HepG2 (cell line): ENCODE results near the gene NEK11. TPM values are rescaled to one million over a fixed set of nuclear protein-coding genes. Genes with fewer than 3 reads are reported as not detected.
A peak's percentile ranks its signal among the peaks of the same experiment; 100 is the strongest.

Experiments
- ATF3 ChIP-seq: sonication (generic); formaldehyde crosslinking; IDR thresholded peaks from 2 replicates; pipeline ENCODE4 v1.4.0; 2020; ENCODE audit warnings: missing genetic modification reagents
- E2F2 ChIP-seq: sonication (generic); formaldehyde crosslinking; IDR thresholded peaks from 2 replicates; pipeline ENCODE4 v1.4.0; 2020; ENCODE audit warnings: missing genetic modification reagents, borderline replicate concordance
- FOXA3 ChIP-seq: IDR thresholded peaks from 2 replicates; pipeline ENCODE4 v1.6.1; 2016; ENCODE audit warnings: missing genetic modification reagents, missing compliant biosample characterization
- GLI4 ChIP-seq: sonication (generic); formaldehyde crosslinking; IDR thresholded peaks from 2 replicates; pipeline ENCODE4 v1.5.1; 2020; ENCODE audit warnings: missing genetic modification reagents, mild to moderate bottlenecking, moderate library complexity, borderline replicate concordance
- HMGXB4 ChIP-seq, 2 experiments: sonication (generic) in 1 of 2; formaldehyde crosslinking in 1 of 2; IDR thresholded peaks; 2 replicates each; pipeline versions ENCODE4 v1.4.0 to v1.6.1; 2018 to 2020; ENCODE audit warnings: missing genetic modification reagents in 2 of 2, borderline replicate concordance in 1 of 2, low read depth in 1 of 2, mild to moderate bottlenecking in 1 of 2, missing biosample characterization in 1 of 2
- KDM4B ChIP-seq: sonication (generic); formaldehyde crosslinking; IDR thresholded peaks from 2 replicates; pipeline ENCODE4 v1.4.0; 2020; ENCODE audit warnings: missing genetic modification reagents
- NR1H2 ChIP-seq: sonication (generic); formaldehyde crosslinking; IDR thresholded peaks from 2 replicates; pipeline ENCODE4 v1.8.1; 2022; ENCODE audit warnings: low read depth, missing genetic modification reagents, borderline replicate concordance
- PLSCR1 ChIP-seq: sonication (generic); formaldehyde crosslinking; IDR thresholded peaks from 2 replicates; pipeline ENCODE4 v1.5.0; 2020; ENCODE audit warnings: missing genetic modification reagents, mild to moderate bottlenecking, borderline replicate concordance
- RBFOX2 ChIP-seq: fragments of 200-400 bp; formaldehyde crosslinking; IDR thresholded peaks from 2 replicates; pipeline ENCODE4 v1.6.1; 2017; ENCODE audit warnings: low read depth, mild to moderate bottlenecking, low read length
- XBP1 ChIP-seq: sonication (generic); formaldehyde crosslinking; IDR thresholded peaks from 2 replicates; pipeline ENCODE4 v1.5.0; 2020; ENCODE audit warnings: missing genetic modification reagents
- ZBTB26 ChIP-seq: IDR thresholded peaks from 2 replicates; pipeline ENCODE4 v1.6.1; 2016; ENCODE audit warnings: missing compliant biosample characterization, missing genetic modification reagents, borderline replicate concordance
- ZMYM3 ChIP-seq: sonication (generic); formaldehyde crosslinking; IDR thresholded peaks from 2 replicates; pipeline ENCODE4 v1.5.1; 2020; ENCODE audit warnings: mild to moderate bottlenecking, missing genetic modification reagents
- ZNF143 ChIP-seq: sonication (generic); formaldehyde crosslinking; IDR thresholded peaks from 2 replicates; pipeline ENCODE4 v1.4.0; 2020; ENCODE audit warnings: missing genetic modification reagents
- ZNF264 ChIP-seq: sonication (generic); formaldehyde crosslinking; IDR thresholded peaks from 2 replicates; pipeline ENCODE4 v1.4.0; 2020; ENCODE audit warnings: missing genetic modification reagents
- ZNF33B ChIP-seq: sonication (generic); formaldehyde crosslinking; IDR thresholded peaks from 2 replicates; pipeline ENCODE4 v1.5.1; 2020; ENCODE audit warnings: mild to moderate bottlenecking, missing genetic modification reagents
- ZNF468 ChIP-seq: sonication (generic); formaldehyde crosslinking; IDR thresholded peaks from 2 replicates; pipeline ENCODE4 v1.8.0; 2022; ENCODE audit warnings: mild to moderate bottlenecking, moderate library complexity, missing genetic modification reagents
- ZNF546 ChIP-seq: sonication (generic); formaldehyde crosslinking; conservative IDR thresholded peaks from 2 replicates; pipeline ENCODE4 v1.8.1; 2023; ENCODE audit warnings: mild to moderate bottlenecking, missing genetic modification reagents
- ZNF580 ChIP-seq: IDR thresholded peaks from 2 replicates; pipeline ENCODE4 v1.6.1; 2016; ENCODE audit warnings: low read depth, borderline replicate concordance
- ZNF780A ChIP-seq: sonication (generic); formaldehyde crosslinking; IDR thresholded peaks from 2 replicates; pipeline ENCODE4 v1.8.0; 2022; ENCODE audit warnings: mild to moderate bottlenecking, missing genetic modification reagents, moderate library complexity
- ZNF792 ChIP-seq: IDR thresholded peaks from 2 replicates; pipeline ENCODE4 v1.6.1; 2016
- ZNF850 ChIP-seq: sonication (generic); formaldehyde crosslinking; conservative IDR thresholded peaks from 2 replicates; pipeline ENCODE4 v1.9.0; 2021; ENCODE audit warnings: mild to moderate bottlenecking, missing genetic modification reagents
- ZSCAN31 ChIP-seq: sonication (generic); formaldehyde crosslinking; IDR thresholded peaks from 2 replicates; pipeline ENCODE4 v1.5.0; 2020; ENCODE audit warnings: low read depth, mild to moderate bottlenecking, missing genetic modification reagents
- polyA plus RNA-seq, 8 experiments: library from polyadenylated mRNA; depleted of rRNA in 3 of 8; stranded (reverse) in 7 of 8; unstranded in 1 of 8; fragments of >200 nt; fragmentation: Illumina TruSeq in 4 of 8; extraction: Trizol in 4 of 8; gene quantifications; 2 replicates each; pipeline versions ENCODE4 v1.2.1 to v1.2.3, GENCODE V29; 2011 to 2016; ENCODE audit warnings: low read depth in 4 of 8, missing spikeins in 1 of 8, mixed read lengths in 1 of 8; ENCODE audit not compliant: insufficient read depth in 1 of 8
- total RNA-seq, 5 experiments: library from RNA; depleted of rRNA; stranded (reverse); fragments of >200 nt; fragmentation: Illumina TruSeq; extraction: Trizol; gene quantifications; 2 replicates each; pipeline ENCODE4 v1.2.3, GENCODE V29; 2016; ENCODE audit warnings: low read depth in 1 of 5

The NEK11 gene
- total and polyA plus RNA-seq, 2 of the 13 experiments (the other 11 are each of a cell fraction or from before 2014, with no cell fraction given): 0.95 to 2.2 TPM

GRCh38 chr3:131381445-131382291 lies 355.0 kb downstream of the NEK11 start, which contains the start of gene NUDT16 (continued):
- no peak for TF ChIP-seq NR1H2 (CRISPR knock-in tag)
- TF ChIP-seq GLI4 (CRISPR knock-in tag): no peak; the same call in 1 of the 2 replicates
- TF ChIP-seq ZNF143 (CRISPR knock-in tag): peak; percentile 77
- no peak for TF ChIP-seq ZNF546 (CRISPR knock-in tag)
- TF ChIP-seq ZNF792 (CRISPR knock-in tag): peak; percentile 15; the same call in 1 of the 2 replicates
- no peak for TF ChIP-seq ZNF780A (CRISPR knock-in tag)
- TF ChIP-seq ZNF468 (CRISPR knock-in tag): no peak
- TF ChIP-seq ZSCAN31 (CRISPR knock-in tag): peak; percentile 70; the same call in 1 of the 2 replicates
- TF ChIP-seq ZNF850 (CRISPR knock-in tag): no peak
- 0 out of 2 replicates have a peak, but pooled peaks have one; percentile 57 for TF ChIP-seq KDM4B (CRISPR knock-in tag)
- no peak for TF ChIP-seq ZBTB26
- TF ChIP-seq FOXA3 (CRISPR knock-in tag): no peak
- peak; percentile 63 to 73; a peak in 3 of 4 replicates for TF ChIP-seq HMGXB4 (CRISPR knock-in tag; IDR thresholded peaks at IDR 0.05; ENCODE audit: borderline replicate concordance in 1 of 2, low read depth in 1 of 2)
- TF ChIP-seq XBP1: no peak
- TF ChIP-seq ZNF580 (CRISPR knock-in tag): peak; percentile 74; the same call in 1 of the 2 replicates
- TF ChIP-seq ZNF33B: peak; percentile 52; the same call in 1 of the 2 replicates
- TF ChIP-seq ZNF264 (CRISPR knock-in tag): peak; percentile 83; the same call in 1 of the 2 replicates
- TF ChIP-seq E2F2 (CRISPR knock-in tag): no peak
- no peak for TF ChIP-seq PLSCR1
- TF ChIP-seq ATF3 (CRISPR knock-in tag): no peak
- TF ChIP-seq RBFOX2: peak; percentile 97
- no peak for TF ChIP-seq ZMYM3 (CRISPR knock-in tag)
